NCI-H2107 treated with DMSO at 0.1 percent for 48 hours (cell line): Measurements from ENCODE around the gene AK9.

ENCODE experiments used
- DNase-seq: peaks from one replicate; lab custom pipeline; 2025; ENCODE audit not compliant: unreplicated experiment; lab: John Stamatoyannopoulos, UW

AK9 gene

GRCh38 chr6:109485266-109485935, 205.6 kb downstream of the AK9 start:
- DNase-seq: no peak

DNA sequence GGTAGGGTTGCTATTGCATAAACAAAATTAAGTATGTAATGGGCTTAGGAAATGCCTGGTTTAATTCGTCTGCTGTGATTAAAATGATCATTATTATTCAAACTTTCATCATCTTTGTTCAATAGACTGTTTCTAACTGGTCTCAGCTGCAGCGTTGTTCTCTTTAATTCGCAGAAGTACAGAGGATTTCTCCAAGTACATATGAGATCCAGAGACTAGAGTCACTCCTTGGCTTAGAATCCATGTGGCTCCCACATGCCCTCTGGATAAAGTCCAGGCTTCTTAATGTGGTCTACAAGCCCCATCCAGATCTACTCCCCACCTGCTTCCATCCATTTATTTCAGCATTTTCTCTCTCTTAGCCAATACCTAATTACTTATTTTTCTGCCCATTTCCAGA, 206.9 kb downstream of the AK9 start:
- DNase-seq: no peak

DNA sequence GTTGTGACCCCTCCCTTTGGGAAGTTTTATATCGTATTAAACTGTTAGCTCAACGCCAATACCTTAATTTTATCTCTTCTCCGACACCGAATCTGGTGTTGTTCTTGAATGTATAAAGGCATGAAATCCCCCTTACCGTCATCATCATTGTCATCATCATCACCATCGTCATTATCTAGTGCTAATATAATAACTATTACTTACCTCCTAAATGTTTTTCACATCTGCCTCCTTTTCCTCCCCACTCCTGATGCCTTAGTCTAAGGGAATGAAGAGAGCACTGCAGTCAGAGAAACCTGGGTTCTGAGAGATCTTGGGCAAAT, 207.3 kb downstream of the AK9 start:
- DNase-seq: no peak

- peak; percentile 50 for DNase-seq
Measured at GRCh38 chr6:109482905-109483734, 207.9 kb downstream of the AK9 start, which contains the start of gene ZBTB24. Gene ZBTB24, minus strand, starts transcription at chr6:109483219. Its CDS starts 1,193 bp downstream, at chr6:109482026.

DNA sequence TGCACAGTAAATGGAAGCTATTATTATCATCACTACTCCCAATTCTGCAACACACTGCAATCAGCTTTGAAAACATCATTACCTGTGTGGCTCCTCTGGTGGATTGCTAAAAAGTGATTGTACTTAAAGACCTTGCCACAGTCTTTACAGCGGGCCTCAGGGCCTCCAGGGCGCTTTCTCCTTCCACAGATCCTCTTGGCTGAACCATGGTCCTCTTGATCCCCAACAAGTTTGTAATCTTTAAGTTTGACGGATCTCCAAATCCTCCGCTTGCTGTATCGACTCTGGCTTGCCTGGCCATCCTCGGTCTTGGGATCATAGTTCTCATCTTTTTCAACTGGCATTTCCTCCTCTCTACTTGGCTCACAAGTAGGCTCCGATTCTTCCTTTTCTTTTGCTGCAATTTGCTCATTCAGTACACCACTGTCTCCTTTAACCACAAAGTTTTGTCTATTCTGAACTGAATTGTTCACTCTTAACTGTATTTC, 210.0 kb downstream of the AK9 start:
- DNase-seq: no peak

DNA sequence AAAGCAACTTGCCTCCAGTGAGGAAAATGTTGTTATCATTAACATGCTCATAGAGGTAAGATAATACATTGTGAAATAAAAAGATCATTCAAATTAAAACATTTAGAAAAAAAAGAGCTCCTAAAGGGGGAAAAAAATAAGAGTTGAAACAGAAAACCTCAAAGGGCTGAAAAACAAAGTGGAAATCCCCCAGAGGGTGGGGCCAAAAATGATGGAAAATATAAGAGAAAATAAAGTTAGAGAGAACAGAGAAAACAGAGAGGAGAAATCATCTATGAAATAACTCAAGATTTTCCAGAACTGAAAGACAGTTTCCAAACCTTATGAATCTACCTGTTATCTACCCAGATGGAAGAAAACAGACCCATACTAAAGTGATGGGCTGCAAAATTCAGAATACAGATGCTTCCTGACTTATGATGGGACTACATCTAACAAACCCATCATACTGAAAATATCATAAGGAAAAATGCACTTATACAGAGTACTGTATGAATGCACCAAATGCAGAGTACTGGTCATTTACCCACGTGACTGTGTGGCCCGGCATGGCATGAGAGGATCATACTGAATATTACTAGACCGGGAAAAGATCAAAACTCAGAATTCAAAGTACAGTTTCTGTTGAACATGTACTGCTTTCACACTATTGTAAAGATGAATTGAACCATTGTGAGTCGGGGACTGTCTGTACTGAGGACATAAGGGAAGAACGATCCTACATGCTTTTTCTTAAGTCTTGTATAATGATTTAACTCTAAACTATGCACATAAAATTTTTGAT, 212.0 kb downstream of the AK9 start:
- no peak for DNase-seq

- no peak for DNase-seq
Measured at GRCh38 chr6:109478222-109478805, 212.7 kb downstream of the AK9 start.

DNA sequence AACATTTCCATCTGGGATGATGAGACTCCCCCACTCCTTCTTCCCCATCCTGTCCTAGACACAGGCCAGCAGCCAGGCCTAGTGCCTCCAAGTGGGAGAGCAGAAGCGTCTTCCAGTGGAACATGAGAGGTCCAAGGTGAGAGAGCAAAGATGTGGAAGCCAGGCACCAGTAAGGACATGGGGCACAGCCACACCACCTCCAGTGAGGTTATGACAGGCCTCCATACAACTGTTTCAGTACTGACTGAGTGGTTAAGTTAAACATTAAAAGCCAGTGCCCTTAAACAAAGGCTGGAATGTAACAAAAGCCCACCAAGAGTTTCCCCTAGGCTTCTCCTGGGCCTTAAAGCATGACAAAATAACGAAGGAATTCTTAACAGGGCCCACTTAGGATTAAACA, 213.3 kb downstream of the AK9 start:
- no peak for DNase-seq

DNA sequence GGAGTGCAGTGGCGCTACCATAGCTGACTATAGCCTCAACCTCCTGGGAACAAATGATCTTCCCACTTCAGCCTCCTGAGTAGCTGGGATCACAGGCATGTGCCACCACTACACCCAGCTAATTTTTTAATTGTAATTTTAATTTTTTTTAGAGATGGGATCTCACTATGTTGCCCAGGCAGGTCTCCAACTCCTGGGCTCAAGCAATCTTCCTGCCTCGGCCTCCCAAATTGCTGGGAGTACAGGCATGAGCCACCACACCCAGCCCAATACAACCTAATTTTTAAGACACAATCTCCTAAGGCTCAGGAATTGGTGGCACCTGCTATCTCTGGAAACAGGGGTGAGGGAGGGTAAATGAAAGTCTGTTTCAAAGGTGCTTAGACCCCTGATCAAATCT, 213.8 kb downstream of the AK9 start:
- no peak for DNase-seq

DNA sequence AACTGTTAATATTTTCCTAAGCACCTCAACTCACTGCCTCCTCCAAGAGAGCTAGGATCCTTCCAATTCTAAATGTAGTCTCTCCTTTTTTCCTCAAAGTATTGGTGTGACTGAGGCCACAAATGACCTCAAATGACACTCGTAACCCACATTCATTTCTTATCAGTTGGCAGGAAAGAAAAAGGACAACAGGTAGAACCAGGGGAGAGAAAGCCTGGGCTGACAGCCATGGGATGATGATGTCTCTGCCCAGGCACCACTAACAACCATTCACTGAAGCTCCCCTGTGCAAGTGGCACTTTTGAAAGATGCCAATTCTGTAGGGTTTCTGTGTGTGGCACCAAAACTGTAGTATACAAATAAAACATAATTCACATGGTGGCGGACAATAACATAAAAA, 215.4 kb downstream of the AK9 start:
- DNase-seq: no peak

- no peak for DNase-seq
Measured at GRCh38 chr6:109474995-109475394, 216.0 kb downstream of the AK9 start.

- DNase-seq: no peak
Measured at GRCh38 chr6:109473120-109473519, 217.9 kb downstream of the AK9 start.

DNA sequence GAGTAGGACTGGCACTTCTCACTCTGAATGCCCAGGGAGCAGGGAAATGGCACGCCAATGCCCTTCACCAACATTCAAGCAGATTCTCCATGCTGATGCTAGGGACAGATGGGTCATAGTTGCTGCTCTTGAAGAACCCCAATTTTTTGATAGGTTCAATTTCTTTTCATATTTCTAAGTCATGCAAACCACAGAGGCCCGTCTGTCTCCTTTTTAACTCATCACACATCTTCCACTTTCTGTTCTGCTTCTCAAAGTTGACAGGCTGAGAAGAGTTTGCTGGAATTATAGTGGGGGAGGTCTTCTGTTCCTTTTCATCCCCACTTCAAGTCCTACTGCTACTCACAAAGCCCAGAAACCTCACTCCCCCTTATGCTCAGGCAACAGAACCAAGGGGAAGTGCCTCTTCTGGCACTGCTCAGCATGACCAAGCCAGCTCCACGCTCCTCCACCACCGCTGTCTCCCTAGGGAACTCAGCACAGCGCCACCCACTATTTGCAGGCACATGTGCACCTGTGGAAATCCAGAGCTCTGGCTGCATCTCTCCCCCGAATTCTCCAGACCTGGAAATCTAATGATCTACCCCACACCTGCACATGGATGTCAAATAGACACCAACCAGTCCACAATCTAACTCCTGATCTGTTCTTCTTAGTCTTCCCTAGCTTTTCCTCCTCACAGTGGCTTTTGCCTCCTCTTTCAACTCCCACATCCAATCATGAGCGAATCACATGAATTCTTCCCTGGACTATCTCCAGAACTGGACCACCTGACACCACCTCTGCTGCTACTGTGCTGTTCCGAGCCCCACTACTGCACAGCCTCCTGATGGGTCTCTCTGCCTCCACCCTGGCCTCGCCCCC, 218.6 kb downstream of the AK9 start:
- peak; percentile 19 for DNase-seq

GRCh38 chr6:109471105-109471810, 219.7 kb downstream of the AK9 start:
- no peak for DNase-seq

DNA sequence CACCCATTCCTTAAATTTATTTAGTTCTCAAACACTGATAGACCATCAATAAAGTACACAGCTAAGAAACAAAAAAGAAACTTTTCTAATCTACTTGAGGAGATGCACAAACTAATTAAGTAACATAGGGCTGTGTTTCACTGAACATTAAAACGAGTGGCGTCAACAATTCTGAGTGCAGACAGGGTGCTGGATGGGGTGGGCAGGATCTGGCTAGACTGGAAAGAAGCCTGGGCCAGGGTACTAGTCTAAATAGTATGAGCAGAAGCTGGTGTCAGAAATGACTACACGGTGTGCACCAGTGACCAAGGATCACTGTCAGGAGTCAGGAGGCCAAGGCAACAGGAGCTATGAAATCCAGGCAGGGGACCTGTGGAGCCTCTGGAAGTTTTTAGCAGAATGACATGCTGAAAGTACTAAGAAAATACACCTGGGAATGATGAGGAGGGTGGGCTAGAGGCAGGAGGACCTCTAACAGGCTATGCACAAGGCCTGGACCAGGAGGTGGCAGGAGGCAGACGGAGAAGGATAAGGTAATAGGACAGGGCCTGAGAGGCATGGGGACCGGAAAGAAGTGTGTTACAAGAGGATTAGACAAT, 221.3 kb downstream of the AK9 start:
- DNase-seq: no peak

DNA sequence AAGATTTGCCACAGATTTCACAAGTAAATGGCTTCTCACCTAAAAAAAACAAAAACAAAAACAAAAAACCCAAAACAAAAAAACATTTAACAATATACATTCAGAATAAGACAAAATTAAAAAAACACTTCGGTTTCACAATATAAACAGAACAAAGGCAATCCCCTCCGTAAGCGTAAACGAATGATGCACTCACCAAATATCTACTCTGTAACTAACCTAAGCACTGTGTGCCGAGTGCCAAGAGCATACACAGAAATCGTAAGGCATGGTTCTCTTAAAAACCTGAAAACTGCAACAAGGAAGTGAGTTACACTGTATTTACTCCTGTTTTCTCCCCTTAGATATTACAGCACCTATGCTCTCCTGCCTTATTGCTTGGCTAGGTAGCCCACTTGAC, 223.3 kb downstream of the AK9 start:
- no peak for DNase-seq

DNA sequence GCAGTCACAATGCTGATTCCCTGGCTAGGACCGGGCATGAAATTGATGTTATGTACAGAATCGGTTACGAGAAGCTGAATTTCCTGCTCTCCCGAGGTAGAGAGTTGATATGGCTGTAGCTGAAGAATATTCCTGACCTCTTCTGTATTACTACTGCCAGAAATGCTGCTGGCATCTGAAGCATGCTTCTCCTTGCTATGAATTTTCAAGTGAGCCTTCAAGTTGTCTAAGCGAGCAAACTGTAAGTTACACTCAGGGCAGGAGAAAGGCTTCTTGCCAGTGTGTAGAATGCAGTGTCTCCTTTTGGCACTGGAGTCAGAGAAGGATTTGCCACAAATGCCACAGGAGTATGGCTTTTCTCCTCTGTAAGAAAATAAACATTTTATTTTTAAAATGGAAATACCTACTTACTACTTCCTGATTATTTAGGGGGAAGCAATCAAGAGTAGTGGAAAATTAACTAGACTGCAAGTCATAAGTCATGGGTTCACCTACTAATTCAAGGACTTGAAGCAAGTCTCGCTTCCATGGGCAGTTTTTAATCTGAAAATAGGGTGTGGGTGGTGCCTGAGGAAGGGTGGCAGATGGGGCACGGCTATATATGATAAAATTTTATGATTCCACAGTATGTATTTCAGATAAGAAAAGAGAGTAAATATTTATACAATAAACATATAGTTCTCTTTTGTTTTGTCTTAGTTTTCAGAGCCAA, 224.6 kb downstream of the AK9 start:
- no peak for DNase-seq

GRCh38 chr6:109465772-109466171, 225.2 kb downstream of the AK9 start:
- DNase-seq: peak; percentile 74
